CD4-positive, alpha-beta T cell (primary cell): ENCODE data around the gene BLOC1S4. TPM values are rescaled to one million over a fixed set of nuclear protein-coding genes. Genes with fewer than 3 reads are reported as not detected.

Experiments used
- ATAC-seq: fragments of 200-7000 bp; cut with Tn5 transposase; one replicate; pipeline ENCODE4 v1.10.0; 2022; ENCODE audit warnings: mild to moderate bottlenecking; ENCODE audit not compliant: poor library complexity
- CTCF ChIA-PET: fragments of 350-600 bp; sonication (Branson Sonifier 250); formaldehyde crosslinking; loops from one replicate; lab custom pipeline; 2021; ENCODE audit warnings: antibody characterized with exemption, inconsistent platforms; lab: Charles Lee
- POLR2A ChIA-PET: fragments of 350-600 bp; sonication (Branson Sonifier 250); formaldehyde crosslinking; loops from one replicate; lab custom pipeline; 2021; ENCODE audit warnings: antibody characterized with exemption, inconsistent platforms; lab: Charles Lee
- DNase-seq, 14 experiments: peaks; one replicate each; pipeline ENCODE4 v3.0.0-alpha.2; 2013 to 2020; ENCODE audit warnings: mixed read lengths in 2 of 14
- H3K27ac ChIP-seq, 2 donors: one replicate each; pipeline versions ENCODE4 v1.5.1 to v1.7.0; 2013; ENCODE audit warnings: low read length in 2 of 2, low read depth in 1 of 2, mild to moderate bottlenecking in 1 of 2
- H3K27me3 ChIP-seq, 2 experiments: 1 replicate in 1 of 2; 2 replicates in 1 of 2; pipeline versions ENCODE4 v1.6.1 to v1.7.0; 2013; ENCODE audit warnings: low read length in 2 of 2, control low read depth in 1 of 2, mild to moderate bottlenecking in 1 of 2, moderate library complexity in 1 of 2; ENCODE audit not compliant: insufficient read depth in 2 of 2, control insufficient read depth in 1 of 2
- H3K36me3 ChIP-seq: one replicate; pipeline ENCODE4 v1.6.1; 2013; ENCODE audit warnings: low read length, control low read depth; ENCODE audit not compliant: insufficient read depth
- H3K4me1 ChIP-seq: one replicate; pipeline ENCODE4 v1.6.1; 2013; ENCODE audit warnings: low read length, control low read depth; ENCODE audit not compliant: insufficient read depth
- H3K4me3 ChIP-seq: one replicate; pipeline ENCODE4 v1.5.1; 2013; ENCODE audit warnings: mild to moderate bottlenecking, low read length, moderate library complexity
- H3K9me3 ChIP-seq, 2 experiments: 1 replicate in 1 of 2; 2 replicates in 1 of 2; pipeline versions ENCODE4 v1.6.1 to v1.7.0; 2013; ENCODE audit warnings: low read length in 2 of 2, mild to moderate bottlenecking in 2 of 2, control low read depth in 1 of 2, moderate library complexity in 1 of 2; ENCODE audit not compliant: control insufficient read depth in 1 of 2, insufficient read depth in 1 of 2
- H3K27ac Mint-ChIP-seq: one replicate; pipeline ENCODE4 v1.8.0; 2020; ENCODE audit warnings: mixed read lengths
- H3K27me3 Mint-ChIP-seq: one replicate; pipeline ENCODE4 v1.8.0; 2021; ENCODE audit warnings: mixed read lengths
- H3K36me3 Mint-ChIP-seq: one replicate; pipeline ENCODE4 v1.8.0; 2021; ENCODE audit warnings: low read depth, mixed read lengths
- H3K4me1 Mint-ChIP-seq: one replicate; pipeline ENCODE4 v1.8.0; 2021; ENCODE audit warnings: low read depth, mixed read lengths
- H3K4me3 Mint-ChIP-seq: one replicate; pipeline ENCODE4 v1.8.0; 2020; ENCODE audit warnings: mild to moderate bottlenecking, mixed read lengths
- H3K9me3 Mint-ChIP-seq: one replicate; pipeline ENCODE4 v1.8.0; 2020; ENCODE audit warnings: mixed read lengths
- CTCF ChIP-seq: fragments of 200-600 bp; IDR thresholded peaks from one replicate; pipeline ENCODE4 v1.8.0; 2022; ENCODE audit warnings: antibody characterized with exemption, mild to moderate bottlenecking
- intact Hi-C, 2 experiments: fragments of 100-400 bp; cut with DNase I in 1 of 2; cut with micrococcal nuclease in 1 of 2; formaldehyde crosslinking; loops; one replicate each; pipeline versions ENCODE4 v1.15.1 to v1.9.0; 2023 to 2025; cut with DNase I, micrococcal nuclease
- total RNA-seq, 174 experiments: library from RNA in 2 of 174; stranded (reverse) in 2 of 174; gene quantifications; one replicate each; pipeline ENCODE4 v1.2.3 and lab custom pipeline; 2021 to 2026

BLOC1S4 gene
- total RNA-seq, 2 experiments from 2014 or later: 24.6 to 27.6 TPM

DNA sequence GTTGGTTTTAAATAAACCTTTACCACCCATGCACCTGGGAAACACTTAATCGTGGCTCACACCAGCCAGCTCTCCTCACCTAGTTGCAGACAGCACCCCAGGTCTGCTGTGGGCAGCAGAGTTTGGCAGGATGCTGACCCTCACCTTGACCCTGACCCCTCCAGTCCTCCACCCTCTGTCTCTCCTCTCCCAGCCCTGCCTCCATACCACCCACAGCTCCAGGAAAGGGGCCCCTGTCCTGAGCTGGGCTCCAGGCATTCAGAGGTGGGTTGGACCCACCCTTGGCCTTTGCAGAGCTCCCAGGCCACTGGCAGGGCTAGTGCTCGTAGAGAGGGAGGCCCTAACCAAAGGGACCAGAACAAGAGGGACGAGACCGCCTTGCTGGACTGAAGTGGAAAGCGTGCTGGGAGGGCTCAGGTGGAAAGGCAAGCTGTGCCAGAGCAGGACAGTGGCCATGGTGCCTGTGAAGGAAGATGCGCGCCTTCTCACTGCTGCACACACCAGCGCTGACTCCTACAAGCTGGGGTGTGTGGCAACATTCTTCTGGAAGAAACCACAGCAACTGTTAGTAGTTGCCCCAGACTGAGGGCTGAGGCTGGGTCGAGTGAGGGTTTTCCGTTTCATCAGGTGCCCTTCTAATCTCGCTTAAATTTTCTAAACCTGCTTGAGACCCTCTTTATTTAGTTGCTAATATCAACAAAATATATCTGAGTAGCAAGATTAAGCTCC lies 32.9 kb upstream of the BLOC1S4 start:
- Mint-ChIP-seq H3K4me1 (peaks cover 32% of the 10 kb centered on the region), H3K4me3 (no peak overlapping the region), H3K27me3 (no peaks in the 10 kb centered on the region), H3K36me3 (peaks cover 22% of the 10 kb centered on the region), H3K9me3 (no peaks in the 10 kb centered on the region), H3K27ac (no peak overlapping the region)
- POLR2A ChIA-PET: interaction anchor here (3.1 kb wide), 1 partner anchor 8 kb away, joined by 15 read pairs; no protein-coding TSS in a partner anchor
- no peak for TF ChIP-seq CTCF
- Histone ChIP-seq H3K27me3 (no peaks in the 10 kb centered on the region), H3K36me3 (peaks cover 2% of the 10 kb centered on the region), H3K4me3 (no peak overlapping the region), H3K9me3 (peaks cover 9 to 19% of the 10 kb centered on the region in 2 experiments), H3K27ac (no peak overlapping the region), H3K4me1 (peaks cover 48% of the 10 kb centered on the region)
- DNase-seq: no peak
- no peak for ATAC-seq
- CTCF ChIA-PET: interaction anchor here (0.8 kb wide), 1 partner anchor 8 kb away, joined by 3 read pairs; no protein-coding TSS in a partner anchor
- intact Hi-C loops: no loop called here

DNA sequence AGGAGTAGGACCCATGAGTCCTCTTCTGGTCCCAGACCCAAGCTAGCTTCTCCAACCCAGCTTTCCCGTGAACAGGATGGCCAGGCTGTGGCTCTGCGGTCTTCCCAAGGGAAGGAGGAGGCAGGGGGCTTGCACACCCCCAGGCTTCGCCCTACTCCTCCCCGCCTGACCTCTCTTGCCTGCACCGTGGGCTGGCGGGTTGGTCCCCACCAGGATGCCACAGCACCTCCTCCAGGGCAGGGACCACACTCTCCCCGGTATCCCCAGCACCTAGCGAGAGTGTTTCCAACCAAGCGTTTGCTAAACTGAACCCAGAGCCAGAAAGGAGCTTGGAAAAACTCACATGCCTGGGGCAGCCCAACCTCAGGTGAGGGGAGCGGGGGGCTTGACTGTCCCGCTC lies 31.3 kb upstream of the BLOC1S4 start:
- Mint-ChIP-seq H3K27me3 (no peaks in the 10 kb centered on the region), H3K36me3 (peaks cover 9% of the 10 kb centered on the region), H3K4me3 (no peak overlapping the region), H3K9me3 (no peaks in the 10 kb centered on the region), H3K4me1 (peaks cover 36% of the 10 kb centered on the region), H3K27ac (no peak overlapping the region)
- no peak for TF ChIP-seq CTCF
- Histone ChIP-seq H3K36me3 (peaks cover 2% of the 10 kb centered on the region), H3K9me3 (peaks cover 9 to 12% of the 10 kb centered on the region in 2 experiments), H3K27ac (no peak overlapping the region), H3K27me3 (no peaks in the 10 kb centered on the region), H3K4me3 (no peak overlapping the region), H3K4me1 (peaks cover 54% of the 10 kb centered on the region)
- intact Hi-C loops: no loop called here
- ChIA-PET CTCF (no interaction called here), POLR2A (interaction anchor here (1.0 to 3.1 kb wide), 3 partner anchors 9 to 25 kb away, joined by 3 to 15 read pairs (median 4); partner anchors contain the start of gene MRFAP1L1)
- DNase-seq (no peak), ATAC-seq (no peak)

GRCh38 chr4:6686104-6686787 lies 29.7 kb upstream of the BLOC1S4 start:
- CTCF ChIA-PET: interaction anchor here (5.2 kb wide), 1 partner anchor 11 kb away, joined by 39 read pairs; a partner anchor contains a TSS
- no peak for TF ChIP-seq CTCF
- peak overlapping the region; percentile 91 for H3K27ac Mint-ChIP-seq
- Histone ChIP-seq H3K27ac (no peak overlapping the region), H3K27me3 (no peaks in the 10 kb centered on the region), H3K4me3 (no peak overlapping the region), H3K4me1 (peaks cover 67% of the 10 kb centered on the region), H3K36me3 (peaks cover 2% of the 10 kb centered on the region), H3K9me3 (peaks cover 0 to under 1% of the 10 kb centered on the region in 2 experiments)
- peaks cover 51% of the 10 kb centered on the region for H3K4me1 Mint-ChIP-seq
- H3K27me3 Mint-ChIP-seq: no peaks in the 10 kb centered on the region
- no peak overlapping the region for H3K4me3 Mint-ChIP-seq
- H3K9me3 Mint-ChIP-seq: no peaks in the 10 kb centered on the region
- H3K36me3 Mint-ChIP-seq: peaks cover 3% of the 10 kb centered on the region
- POLR2A ChIA-PET: interaction anchor here (1.0 to 3.1 kb wide), 5 partner anchors 11 to 45 kb away, joined by 3 to 16 read pairs (median 7); partner anchors contain the start of genes MRFAP1 and MRFAP1L1
- intact Hi-C loops: no loop called here
- no peak for DNase-seq
- no peak for ATAC-seq
